Glomerular visceral epithelial cell (primary cell): Measurements from ENCODE around the gene MAG.
"Not testable (repeated sequence)": the region's sequence is repeated elsewhere in the genome, so short reads cannot be mapped to it uniquely, and the experiment has no call there.

Experiments
- DNase-seq: peaks from one replicate; pipeline ENCODE4 v3.0.0-alpha.2; 2016; ENCODE audit errors: extremely low spot score

Gene MAG

DNA sequence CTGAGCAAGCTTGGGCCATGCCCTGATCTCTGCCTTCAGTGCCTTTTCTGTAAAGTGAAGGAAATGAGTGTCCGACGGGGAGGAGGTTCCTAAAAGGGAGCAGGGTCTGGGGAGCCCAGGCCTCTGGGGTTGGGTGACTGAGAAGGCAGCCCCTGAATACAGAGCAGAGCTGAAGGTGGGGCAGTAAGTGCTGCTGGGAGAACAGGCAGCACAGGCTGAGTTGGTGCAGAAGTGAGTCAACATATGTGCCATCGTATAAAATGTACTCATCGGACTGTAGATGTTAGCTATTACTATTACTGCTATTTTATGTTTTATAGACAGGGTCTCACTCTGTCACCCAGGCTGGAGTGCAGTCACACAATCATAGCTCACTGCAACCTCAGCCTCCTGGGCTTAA lies 10.7 kb upstream of the MAG start:
- DNase-seq, result no peak

DNA sequence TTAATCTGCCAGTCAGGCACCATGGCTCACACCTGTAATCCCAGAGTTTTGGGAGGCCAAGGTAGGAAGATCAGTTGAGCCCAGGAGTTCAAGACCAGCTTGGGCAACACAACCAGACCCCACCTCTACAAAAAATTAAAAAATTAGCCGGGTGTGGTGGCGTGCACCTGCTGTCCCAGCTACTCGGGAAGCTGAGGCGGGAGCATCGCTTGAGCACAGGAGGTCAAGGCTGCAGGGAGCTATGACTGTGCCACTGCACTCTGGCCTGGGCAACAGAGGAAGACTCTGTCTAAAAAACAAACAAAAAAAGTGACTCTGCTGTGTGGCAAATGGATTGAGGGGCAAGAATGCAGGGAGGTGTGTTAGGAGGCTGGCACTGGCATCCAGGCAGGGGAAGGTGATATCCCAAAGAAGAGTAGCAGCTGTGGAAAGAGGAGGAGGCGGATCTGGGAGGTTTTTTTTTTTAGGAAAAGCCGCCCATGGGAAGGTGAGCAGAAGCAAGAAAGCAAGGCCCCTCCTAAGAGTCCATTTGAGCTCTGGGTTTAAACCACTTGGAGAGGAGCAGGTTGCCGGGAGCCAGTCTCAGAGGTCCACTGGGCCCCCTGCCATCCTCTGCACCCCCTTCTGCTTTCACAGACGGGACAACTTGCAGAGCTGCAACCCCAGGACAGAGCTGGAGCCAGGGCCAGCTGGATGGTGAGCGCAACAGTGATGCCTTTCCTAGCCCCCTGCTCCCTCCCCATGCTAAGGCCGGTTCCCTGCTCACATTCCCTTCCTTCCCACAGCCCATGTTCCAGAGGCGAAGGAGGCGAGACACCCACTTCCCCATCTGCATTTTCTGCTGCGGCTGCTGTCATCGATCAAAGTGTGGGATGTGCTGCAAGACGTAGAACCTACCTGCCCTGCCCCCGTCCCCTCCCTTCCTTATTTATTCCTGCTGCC lies 7.5 kb upstream of the MAG start:
- no peak for DNase-seq

DNA sequence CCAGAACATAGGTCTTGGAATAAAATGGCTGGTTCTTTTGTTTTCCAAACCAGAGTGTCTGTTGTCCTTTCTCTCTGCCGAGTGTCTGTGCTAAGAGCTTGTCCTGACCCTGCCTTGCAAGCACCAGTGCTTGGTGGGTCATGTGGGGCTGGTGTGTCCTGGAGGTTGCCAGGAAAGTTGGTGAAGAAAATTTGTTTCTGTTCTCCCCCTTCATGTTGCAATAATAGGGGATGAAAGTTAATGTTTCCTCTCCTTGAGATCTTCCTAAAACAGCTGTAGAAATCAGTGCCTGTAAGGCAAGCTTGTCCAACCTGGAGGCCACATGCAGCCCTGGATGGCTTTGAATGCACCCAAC lies 6.9 kb upstream of the MAG start:
- DNase-seq, result no peak

DNA sequence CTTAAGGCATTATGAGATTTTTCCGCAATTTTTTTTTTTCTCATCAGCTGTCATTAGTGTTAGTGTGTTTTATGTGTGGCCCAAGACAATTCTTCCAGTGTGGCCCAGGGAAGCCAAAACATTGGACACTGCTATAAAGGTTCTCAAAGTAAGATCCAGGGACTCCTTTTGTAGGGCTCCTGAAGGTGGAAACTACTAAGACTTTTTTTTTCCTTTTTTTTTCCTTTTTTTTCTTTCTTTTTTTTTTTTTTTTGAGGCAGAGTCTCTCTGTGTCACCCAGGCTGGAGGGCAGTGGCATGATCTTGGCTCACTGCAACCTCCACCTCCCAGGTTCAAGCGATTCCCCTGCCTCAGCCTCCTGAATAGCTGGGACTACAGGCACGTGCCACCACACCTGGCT lies 6.5 kb upstream of the MAG start:
- not testable (repeated sequence) for DNase-seq

DNA sequence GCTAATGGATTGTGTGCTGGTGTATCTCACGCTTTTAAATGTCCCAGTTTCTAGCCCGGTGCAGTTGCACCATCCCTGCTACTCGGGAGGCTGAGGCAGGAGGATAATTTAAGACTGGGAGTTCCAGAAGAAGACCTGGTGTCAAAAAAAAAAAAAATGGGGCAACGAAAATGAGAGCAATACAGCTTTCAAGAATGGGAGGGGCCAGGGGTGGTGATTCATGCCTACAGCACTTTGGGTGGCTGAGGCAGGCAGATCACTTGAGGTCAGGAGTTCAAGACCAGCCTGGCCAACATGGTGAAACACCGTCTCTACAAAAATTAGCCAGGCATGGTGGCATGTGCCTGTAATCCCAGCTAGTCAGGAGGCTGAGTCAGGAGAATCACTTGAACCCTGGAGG lies 5.9 kb upstream of the MAG start:
- not testable (repeated sequence) for DNase-seq

DNA sequence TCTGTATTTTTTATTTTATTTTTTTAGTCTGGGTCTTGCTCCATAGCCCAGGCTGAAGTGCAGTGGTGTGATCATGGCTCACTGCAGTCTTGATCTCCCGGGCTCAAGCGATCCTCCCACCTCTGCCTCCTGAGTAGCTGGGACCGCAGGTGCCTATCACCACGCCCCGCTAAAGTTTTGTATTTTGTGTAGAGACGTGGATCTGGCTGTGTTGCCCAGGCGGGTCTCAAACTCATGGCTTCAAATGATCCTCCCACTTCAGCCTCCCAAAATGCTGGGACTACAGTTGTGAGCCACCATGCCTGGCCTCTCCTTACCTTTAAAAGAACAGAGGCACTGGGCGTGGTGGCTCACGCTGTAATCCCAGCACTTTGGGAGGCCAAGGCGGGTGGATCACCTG lies 4.2 kb upstream of the MAG start:
- DNase-seq, result no peak

DNA sequence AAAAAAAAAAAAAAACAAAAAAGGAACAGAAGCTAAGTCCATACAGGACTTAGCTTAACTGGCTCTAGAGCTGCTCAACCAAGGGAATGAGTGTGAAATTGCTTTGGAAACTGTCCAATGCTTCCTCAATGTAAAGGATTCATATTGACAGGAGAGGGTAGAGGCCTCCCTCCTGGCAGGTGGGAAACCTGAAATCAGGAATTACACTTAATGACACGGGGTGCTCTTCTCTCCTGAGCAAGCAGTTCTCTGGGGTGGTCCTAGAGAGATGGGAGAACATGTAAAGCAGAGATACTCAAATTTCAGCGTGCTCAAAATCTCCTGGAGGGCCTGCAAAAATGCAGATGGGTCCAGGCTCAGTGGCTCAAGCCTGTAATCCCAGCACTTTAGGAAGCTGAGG lies 3.6 kb upstream of the MAG start:
- DNase-seq, result no peak

DNA sequence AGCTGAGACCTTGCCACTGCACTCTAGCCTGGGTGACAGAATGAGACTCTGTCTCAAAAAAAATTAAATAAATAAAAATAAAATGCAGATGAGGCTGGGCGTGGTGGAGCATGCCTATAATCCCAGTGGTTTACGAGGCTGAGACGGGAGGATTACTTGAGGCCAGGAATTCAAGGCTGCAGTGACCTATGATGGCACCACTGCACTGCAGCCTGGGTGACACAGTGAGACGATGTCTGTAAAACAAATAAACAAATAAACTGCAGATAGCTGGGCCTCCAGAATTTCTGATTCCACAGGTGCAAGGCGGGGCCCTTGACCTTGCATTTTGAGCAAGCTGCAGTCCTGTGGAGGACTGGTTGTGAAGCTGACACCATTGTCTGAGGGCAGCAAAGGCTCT lies 3.1 kb upstream of the MAG start:
- no peak for DNase-seq

DNA sequence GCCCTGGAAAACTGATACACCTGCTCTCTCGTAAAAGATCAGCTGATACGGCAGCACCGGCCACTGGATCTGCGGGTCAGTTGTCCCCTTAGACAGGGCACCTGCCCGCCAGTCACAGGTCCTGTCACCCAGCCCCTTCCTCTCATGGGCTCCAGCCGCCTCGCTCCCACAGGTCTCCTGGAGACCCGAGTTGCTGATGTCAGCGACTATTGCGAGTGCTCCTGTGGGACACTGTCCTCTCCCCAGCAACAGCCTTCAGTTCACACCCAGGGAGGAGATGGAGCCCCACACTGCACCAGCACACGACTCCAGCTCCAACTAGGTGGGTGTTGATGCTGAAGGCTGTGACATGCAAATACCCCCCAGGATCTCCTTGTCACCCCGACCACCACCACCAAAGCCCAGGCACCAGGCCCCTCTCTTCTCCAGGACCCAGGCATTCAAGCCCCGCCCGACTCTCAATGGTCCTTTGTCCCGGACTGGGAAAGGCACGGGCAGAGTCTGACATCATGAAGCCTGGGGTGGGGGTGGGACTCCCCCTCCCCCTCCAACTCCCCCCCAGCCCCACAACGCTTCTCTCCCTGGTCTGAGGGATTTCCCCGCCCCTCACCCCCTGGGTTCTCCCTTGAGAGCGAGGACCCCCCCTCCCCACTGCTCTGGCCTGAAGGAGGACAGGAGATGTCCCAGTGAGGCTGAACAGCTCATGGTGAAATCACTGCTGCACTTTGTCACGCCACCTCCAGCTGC lies 1.4 kb upstream of the MAG start:
- DNase-seq, result no peak

DNA sequence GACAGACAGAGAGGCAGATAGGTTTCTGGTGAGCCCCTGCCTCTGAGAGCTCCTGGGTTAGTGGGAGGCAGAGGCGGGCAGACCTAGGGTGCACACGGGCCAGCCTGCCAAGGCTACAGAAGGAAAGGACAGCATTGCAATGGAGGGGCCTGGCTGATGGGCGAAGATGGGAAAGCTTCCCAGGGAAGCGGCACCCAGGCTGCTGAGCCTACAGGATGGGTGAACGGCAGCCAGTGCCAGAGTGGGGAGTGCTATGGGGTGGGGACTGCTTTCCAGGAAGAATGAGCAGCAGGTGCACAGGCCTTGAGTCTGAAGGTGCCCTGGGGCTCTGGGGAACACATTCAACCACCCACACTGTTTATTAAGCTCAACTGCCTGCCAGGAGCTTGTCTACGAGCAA lies 702 bp upstream of the MAG start:
- DNase-seq, result no peak

DNA sequence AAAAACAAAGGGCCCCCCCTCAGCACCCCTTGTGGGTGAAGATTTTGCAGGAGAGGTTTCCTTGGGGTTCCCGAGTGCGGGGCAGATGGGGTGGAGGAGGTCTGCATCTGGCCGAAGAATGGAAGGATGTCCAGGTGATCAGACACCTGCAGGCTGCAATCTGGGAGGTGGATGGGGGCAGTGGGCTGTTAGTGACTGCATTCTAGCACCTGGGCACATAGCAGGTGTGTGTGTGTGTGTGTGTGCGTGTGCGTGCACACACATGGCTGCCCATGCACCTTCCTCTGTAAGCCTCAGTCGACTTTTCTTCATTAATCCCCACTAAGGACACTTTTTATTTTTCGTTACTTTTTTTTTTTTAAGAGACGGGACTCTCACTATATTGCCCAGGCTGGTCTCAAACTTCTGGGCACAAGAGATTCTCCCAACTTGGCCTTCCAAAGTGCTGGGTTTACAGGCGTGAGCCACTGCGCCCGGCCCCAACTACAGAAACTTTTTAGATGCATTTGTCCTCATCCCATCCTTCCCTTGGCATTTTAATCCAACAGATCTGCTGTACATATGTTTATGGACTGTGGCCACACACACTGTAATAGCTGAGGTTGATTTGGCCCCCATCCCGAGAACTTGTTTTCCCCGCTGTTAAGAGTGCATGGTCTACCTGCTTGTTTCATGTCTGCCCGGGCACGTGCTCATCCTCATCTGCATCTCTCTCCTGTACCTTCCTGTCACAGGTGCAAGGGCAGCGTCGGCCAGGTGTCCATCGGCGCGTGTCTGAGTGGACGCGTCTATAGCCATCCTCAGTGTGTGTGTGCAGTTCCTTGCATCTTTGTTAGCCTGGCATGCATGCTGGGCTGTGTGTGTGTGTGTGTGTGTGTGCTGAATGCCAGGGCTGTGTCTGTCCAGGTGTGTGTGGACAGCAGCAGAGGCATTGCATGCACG lies 731 bp downstream of the MAG start:
- DNase-seq, result no peak

DNA sequence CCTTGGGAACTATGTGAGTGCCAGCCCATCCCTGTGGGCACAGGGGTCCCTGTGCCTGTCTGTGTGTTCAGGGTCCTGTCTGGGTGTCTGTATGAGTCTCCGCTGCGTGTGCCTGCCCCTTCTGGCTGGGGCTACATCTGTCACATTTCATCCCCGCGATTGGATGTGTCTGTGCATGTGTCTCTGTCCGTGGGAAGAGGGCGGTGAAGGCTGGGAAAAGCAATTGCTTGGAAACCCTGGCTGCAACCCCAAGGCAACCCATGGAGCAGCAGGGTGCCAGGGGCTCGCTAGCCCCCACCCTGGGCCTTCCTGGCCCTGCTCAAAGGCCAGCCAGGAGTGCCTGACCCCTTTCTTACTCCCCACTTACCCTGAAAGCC lies 1.4 kb downstream of the MAG start:
- DNase-seq, result no peak

DNA sequence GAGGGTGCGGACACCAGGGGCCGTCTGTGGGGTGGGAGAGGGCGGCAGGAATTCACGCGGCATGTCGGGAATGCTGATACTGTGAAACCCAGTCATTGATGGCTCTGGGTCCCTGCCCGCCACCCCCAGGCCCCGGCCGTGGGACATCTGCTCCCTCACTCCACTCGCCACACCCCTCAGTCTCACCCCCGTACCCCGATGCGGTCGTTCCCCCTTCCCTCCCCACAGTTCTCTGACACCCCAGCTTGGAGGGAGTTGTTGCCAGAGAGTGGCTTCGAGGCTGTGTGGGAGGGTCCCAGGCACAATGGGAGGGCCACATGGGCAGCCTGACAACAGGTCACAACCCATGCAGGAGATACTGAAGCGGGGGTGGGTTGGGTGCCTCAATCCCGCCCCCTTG lies 1.8 kb downstream of the MAG start:
- DNase-seq, result no peak

DNA sequence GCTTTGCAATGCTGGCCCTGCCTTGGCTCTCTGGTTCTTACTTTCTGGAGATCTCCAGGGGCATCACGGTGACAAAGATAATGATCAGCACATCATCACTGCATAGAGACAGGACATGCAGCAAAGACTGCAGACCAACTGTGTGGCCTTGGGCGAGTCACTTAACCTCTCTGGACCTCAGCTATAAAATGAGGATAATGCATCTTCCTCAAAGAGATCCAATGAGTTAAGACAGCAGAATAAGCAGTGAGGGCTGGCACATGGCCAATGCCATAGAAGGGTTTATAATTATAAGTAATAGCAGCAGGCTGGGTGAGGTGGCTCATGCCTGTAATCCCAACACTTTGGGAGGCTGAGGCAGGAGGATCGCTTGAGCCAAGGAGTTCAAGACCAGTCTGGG lies 2.4 kb downstream of the MAG start:
- DNase-seq, result no peak

DNA sequence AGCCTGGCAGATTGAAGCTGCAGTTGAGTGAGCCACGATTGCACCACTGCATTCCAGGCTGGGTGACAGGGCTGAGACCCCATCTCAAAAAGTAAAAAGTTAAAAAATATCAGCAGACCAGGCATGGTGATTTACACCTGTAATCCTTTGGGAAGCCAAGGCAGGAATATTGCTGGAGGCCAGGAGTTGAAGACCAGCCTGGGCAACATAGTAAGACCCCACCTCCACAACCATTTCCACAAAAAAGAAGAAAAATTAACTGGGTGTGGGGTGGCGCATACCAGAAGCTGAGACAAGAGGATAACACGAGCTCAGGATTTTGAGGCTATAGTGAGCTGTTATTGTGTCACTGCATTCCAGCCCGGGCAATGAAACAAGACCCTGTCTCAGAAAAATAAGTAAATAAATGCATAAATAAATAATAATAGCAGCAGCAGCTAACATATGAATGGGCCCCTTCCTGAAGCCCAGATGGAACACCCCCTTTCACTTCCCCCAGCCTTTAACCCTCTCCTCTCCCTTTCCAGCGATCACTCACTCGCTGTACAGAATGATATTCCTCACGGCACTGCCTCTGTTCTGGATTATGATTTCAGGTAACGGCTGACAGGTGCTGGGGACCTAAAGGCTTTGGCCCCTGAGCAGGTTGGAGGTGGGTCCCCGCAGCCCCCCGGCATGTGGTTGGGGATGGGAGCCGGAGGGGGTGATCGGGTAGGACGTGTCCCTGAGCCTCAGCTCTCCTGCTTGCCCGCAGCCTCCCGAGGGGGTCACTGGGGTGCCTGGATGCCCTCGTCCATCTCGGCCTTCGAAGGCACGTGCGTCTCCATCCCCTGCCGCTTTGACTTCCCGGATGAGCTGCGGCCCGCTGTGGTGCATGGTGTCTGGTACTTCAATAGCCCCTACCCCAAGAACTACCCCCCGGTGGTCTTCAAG lies 3.2 kb downstream of the MAG start:
- no peak for DNase-seq

DNA sequence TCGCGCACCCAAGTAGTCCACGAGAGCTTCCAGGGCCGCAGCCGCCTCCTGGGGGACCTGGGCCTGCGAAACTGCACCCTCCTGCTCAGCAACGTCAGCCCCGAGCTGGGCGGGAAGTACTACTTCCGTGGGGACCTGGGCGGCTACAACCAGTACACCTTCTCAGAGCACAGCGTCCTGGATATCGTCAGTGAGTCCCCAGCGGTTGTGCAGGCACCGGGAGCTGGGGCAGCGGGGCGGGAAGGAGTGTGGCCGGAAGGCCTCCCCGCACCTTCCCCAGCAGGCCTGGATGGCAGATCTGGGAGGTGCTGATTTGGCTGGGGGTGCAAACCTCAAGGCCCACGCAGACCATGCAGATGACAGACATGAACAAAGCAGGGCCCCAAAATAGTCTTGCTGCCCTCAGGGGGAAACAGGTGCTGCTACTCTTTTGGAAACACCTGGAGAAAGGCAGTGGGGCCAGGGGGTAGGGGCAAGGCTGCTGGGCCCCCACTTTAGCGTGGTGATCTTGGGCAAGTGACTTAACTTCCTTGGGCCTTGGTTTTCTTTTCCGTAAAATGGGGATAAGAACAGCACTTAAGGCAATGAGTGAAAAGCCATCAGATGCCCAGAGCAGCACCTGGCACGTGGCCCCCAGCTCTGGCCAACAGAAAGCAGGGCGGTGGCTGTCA lies 4.0 kb downstream of the MAG start:
- no peak for DNase-seq

DNA sequence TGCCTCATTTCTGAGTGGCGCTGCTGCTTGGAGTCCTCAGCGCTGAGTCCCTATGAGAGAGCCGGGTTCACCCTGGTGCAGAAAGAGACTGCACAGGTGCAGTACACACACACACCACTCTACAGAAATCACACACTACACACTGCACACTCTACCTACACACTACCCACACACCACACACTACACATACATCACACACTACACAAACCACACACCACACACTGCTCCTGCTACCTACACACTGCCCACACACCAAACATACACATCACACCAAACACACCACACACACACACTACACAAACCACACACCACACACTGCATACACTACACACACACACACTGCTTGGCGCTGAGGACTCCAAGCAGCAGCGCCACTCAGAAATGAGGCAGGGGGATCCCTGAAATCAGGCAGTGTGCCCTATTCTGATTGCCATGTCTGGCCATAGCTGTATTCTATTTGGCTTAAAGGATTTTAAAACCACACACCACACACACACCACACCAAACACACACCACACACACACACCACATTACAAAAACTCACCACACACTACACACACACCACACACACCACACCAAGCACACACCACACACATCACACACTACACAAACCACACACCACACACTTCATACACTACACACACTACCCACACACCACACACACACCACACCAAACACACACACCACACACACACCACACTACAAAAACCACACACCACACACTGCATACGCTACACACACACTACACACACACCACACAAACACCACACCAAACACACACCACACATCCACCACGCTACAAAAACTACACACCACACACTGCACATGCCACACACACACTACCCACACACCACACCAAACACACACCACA lies 4.9 kb downstream of the MAG start:
- DNase-seq, result no peak

DNA sequence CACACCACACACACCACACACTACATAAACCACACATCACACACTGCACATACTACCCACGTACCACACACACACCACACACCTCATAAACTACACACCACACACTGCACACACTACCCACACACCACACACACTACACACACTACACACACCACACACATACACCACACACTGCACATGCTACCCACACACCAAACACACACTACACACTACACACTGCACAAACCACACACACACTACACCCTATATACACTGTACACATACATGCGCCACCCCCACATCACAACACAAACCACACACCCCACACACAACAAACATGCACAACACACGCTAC lies 5.5 kb downstream of the MAG start:
- no peak for DNase-seq

DNA sequence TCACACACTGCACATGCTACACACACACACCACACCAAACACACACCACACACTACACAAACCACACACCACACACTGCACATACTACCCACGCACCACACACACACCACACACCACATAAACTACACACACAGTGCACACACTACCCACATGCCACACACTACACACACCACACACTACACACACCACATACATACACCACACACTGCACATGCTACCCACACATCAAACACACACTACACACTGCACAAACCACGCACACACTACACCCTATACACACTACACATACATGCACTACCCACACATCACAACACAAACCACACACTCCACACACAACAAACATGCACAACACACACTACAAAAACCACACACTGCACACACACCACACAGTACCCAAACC lies 6.0 kb downstream of the MAG start:
- no peak for DNase-seq

DNA sequence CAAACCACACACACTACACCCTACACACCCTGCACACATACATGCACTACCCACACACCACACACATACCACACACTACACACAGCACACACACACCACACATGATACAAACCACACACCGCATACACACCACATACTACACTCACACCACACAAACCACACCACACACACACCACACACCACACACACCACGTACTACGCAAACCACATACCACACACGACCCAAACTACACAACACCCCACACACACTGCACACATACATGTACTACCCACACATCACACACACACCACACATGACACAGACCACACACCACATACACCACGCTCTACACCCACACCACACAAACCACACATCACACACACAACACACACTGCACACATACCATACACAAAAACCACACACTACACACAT lies 6.6 kb downstream of the MAG start:
- DNase-seq, result no peak
